Measurements from ENCODE around the gene GART.
"Not testable (repeated sequence)": the region's sequence is repeated elsewhere in the genome, so short reads cannot be mapped to it uniquely, and the experiment has no call there.

GART gene

GRCh38 chr21:33473344-33473743 lies 68.6 kb downstream of the GART start:
- no peak overlapping the region for H3K4me3 ChIP-seq (ENCODE audit: low read depth, low read length)
- no peak for DNase-seq (ENCODE audit: low read depth)
- TF ChIP-seq CTCF (IDR thresholded peaks at IDR 0.05; ENCODE audit: control insufficient read depth, extremely low read depth, insufficient read depth), result no peak

GRCh38 chr21:33470701-33471100 lies 71.2 kb downstream of the GART start:
- no peak overlapping the region for H3K4me3 ChIP-seq (ENCODE audit: low read depth, low read length)
- no peak for DNase-seq (ENCODE audit: low read depth)
- no peak for TF ChIP-seq CTCF (IDR thresholded peaks at IDR 0.05; ENCODE audit: control insufficient read depth, extremely low read depth, insufficient read depth)

GRCh38 chr21:33469183-33469582 lies 72.7 kb downstream of the GART start:
- H3K4me3 ChIP-seq (ENCODE audit: low read depth, low read length); DNase-seq (ENCODE audit: low read depth): not testable (repeated sequence)

- no peak overlapping the region for H3K4me3 ChIP-seq (ENCODE audit: low read depth, low read length)
- DNase-seq (ENCODE audit: low read depth), result no peak
- TF ChIP-seq CTCF (IDR thresholded peaks at IDR 0.05; ENCODE audit: control insufficient read depth, extremely low read depth, insufficient read depth), result no peak
Measured at GRCh38 chr21:33461538-33462250, 80.2 kb downstream of the GART start.

GRCh38 chr21:33458861-33459260 lies 83.1 kb downstream of the GART start:
- DNase-seq (ENCODE audit: low read depth), result no peak
- H3K4me3 ChIP-seq (ENCODE audit: low read depth, low read length), result no peak overlapping the region
- no peak for TF ChIP-seq CTCF (IDR thresholded peaks at IDR 0.05; ENCODE audit: control insufficient read depth, extremely low read depth, insufficient read depth)

- no peak for TF ChIP-seq CTCF (IDR thresholded peaks at IDR 0.05; ENCODE audit: control insufficient read depth, extremely low read depth, insufficient read depth)
- H3K4me3 ChIP-seq (ENCODE audit: low read depth, low read length), result no peak overlapping the region
- no peak for DNase-seq (ENCODE audit: low read depth)
Measured at GRCh38 chr21:33455686-33456446, 86.1 kb downstream of the GART start.

All from LNCaP clone FGC (cell line).